HepG2 (cell line): ENCODE results near the gene TSPAN5. TPM values are rescaled to one million over a fixed set of nuclear protein-coding genes. Genes with fewer than 3 reads are reported as not detected.

Experiments
- ATAC-seq: fragments of 200-7000 bp; cut with Tn5 transposase; 3 replicates; pipeline ENCODE4 v1.9.1; 2020; ENCODE audit warnings: mild to moderate bottlenecking, moderate library complexity
- BruUV-seq: library from RNA; stranded (reverse); fragments of 400-500 nt; replicated peaks from 2 replicates; lab custom pipeline; 2021; lab: Mats Ljungman, UMichigan
- CTCF ChIA-PET: fragments of 300-600 bp; formaldehyde crosslinking; extraction: SDS; loops from one replicate; lab custom pipeline; 2021; ENCODE audit warnings: low total read pairs, inconsistent platforms, low intra/inter-chr PET ratio; lab: Yijun Ruan, JAX
- POLR2A ChIA-PET: fragments of 350-600 bp; sonication (Branson Sonifier 250); formaldehyde crosslinking; loops from one replicate; lab custom pipeline; 2020; ENCODE audit warnings: antibody characterized with exemption, inconsistent platforms; lab: Yijun Ruan, JAX
- DNase-seq: peaks from one replicate; pipeline ENCODE4 v3.0.0-alpha.2; 2015; ENCODE audit warnings: low spot score
- FAIRE-seq: peaks from 3 replicates; lab custom pipeline; 2011; peaks lifted over from hg19 to GRCh38; lab: Jason Lieb, UNC
- H2AFZ ChIP-seq: one replicate; pipeline ENCODE4 v1.6.1; 2011; ENCODE audit warnings: low read length, inconsistent platforms
- H3K27ac ChIP-seq: fragments of 300-600 bp; 3 replicates; pipeline ENCODE4 v1.8.0; 2011; ENCODE audit warnings: mixed run types, mild to moderate bottlenecking, mixed read lengths, low read length, inconsistent platforms; ENCODE audit not compliant: insufficient read depth; ENCODE audit errors: extremely low read length
- H3K27me3 ChIP-seq, 2 experiments: fragments of 200-600 bp in 1 of 2; 2 replicates in 1 of 2; 3 replicates in 1 of 2; pipeline versions ENCODE4 v1.6.0 to v1.8.0; 2011; ENCODE audit warnings: low read length in 2 of 2, mild to moderate bottlenecking in 2 of 2, moderate library complexity in 2 of 2, inconsistent platforms in 1 of 2; ENCODE audit not compliant: insufficient read depth in 2 of 2, control insufficient read depth in 1 of 2
- H3K36me3 ChIP-seq, 2 experiments: fragments of 200-600 bp in 1 of 2; replicated peaks in 1 of 2; 2 replicates in 1 of 2; 3 replicates in 1 of 2; pipeline versions ENCODE4 v1.5.1 to v1.8.0; 2011; ENCODE audit warnings: low read length in 2 of 2, inconsistent platforms in 1 of 2; ENCODE audit not compliant: insufficient read depth in 2 of 2, control insufficient read depth in 1 of 2
- H3K4me1 ChIP-seq: 2 replicates; pipeline ENCODE4 v1.5.1; 2012; ENCODE audit warnings: low read length, inconsistent platforms; ENCODE audit not compliant: insufficient read depth
- H3K4me2 ChIP-seq: 2 replicates; pipeline ENCODE4 v1.6.0; 2011; ENCODE audit warnings: low read depth, low read length, inconsistent platforms
- H3K4me3 ChIP-seq, 3 experiments: fragments of 200-600 bp in 1 of 3; sonication (generic), shearing (Covaris generic) in 1 of 3; replicated peaks in 1 of 3; 2 replicates each; pipeline ENCODE4 v1.5.1; 2011 to 2016; ENCODE audit warnings: low read length in 3 of 3, inconsistent platforms in 2 of 3, low read depth in 2 of 3, mild to moderate bottlenecking in 2 of 3, control low read depth in 1 of 3, mixed read lengths in 1 of 3; ENCODE audit not compliant: insufficient read depth in 1 of 3
- H3K79me2 ChIP-seq: one replicate; pipeline ENCODE4 v1.6.1; 2011; ENCODE audit warnings: low read length, inconsistent platforms; ENCODE audit not compliant: insufficient read depth
- H3K9ac ChIP-seq: 2 replicates; pipeline ENCODE4 v1.6.0; 2011; ENCODE audit warnings: mild to moderate bottlenecking, low read depth, low read length, inconsistent platforms; ENCODE audit not compliant: insufficient read depth
- H3K9me3 ChIP-seq: 2 replicates; pipeline ENCODE4 v1.5.1; 2012; ENCODE audit warnings: mild to moderate bottlenecking, low read length
- H4K20me1 ChIP-seq: 2 replicates; pipeline ENCODE4 v1.6.0; 2011; ENCODE audit warnings: inconsistent platforms, mild to moderate bottlenecking, low read length, moderate library complexity; ENCODE audit not compliant: insufficient read depth
- AGO2 ChIP-seq: fragments of 200-400 bp; formaldehyde crosslinking; optimal IDR thresholded peaks from 2 replicates; pipeline ENCODE3; 2017; ENCODE audit warnings: mild to moderate bottlenecking, low read depth, low read length, moderate library complexity
- ARID3A ChIP-seq: IDR thresholded peaks from 2 replicates; pipeline ENCODE4 v1.6.1; 2012; ENCODE audit warnings: low read depth, low read length, improper control_type of control experiment
- SCMH1 ChIP-seq: sonication (generic); formaldehyde crosslinking; IDR thresholded peaks from 2 replicates; pipeline ENCODE4 v1.9.0; 2021; ENCODE audit warnings: missing genetic modification reagents, mild to moderate bottlenecking, borderline replicate concordance
- SKIL ChIP-seq: sonication (generic); formaldehyde crosslinking; IDR thresholded peaks from 2 replicates; pipeline ENCODE4 v1.8.0; 2022; ENCODE audit warnings: missing genetic modification reagents, mild to moderate bottlenecking, moderate library complexity, borderline replicate concordance
- SOX13 ChIP-seq, 3 experiments: fragments of 450-650 bp in 1 of 3; sonication (generic) in 1 of 3; formaldehyde crosslinking in 1 of 3; IDR thresholded peaks in 2 of 3; conservative IDR thresholded peaks in 1 of 3; 2 replicates each; pipeline versions ENCODE4 v1.5.0 to v1.6.1; 2016 to 2020; ENCODE audit warnings: antibody characterized with exemption in 1 of 3, mild to moderate bottlenecking in 1 of 3, missing compliant biosample characterization in 1 of 3, missing genetic modification reagents in 1 of 3, moderate library complexity in 1 of 3
- STAT6 ChIP-seq: sonication (generic); formaldehyde crosslinking; IDR thresholded peaks from 2 replicates; pipeline ENCODE4 v1.4.0; 2020; ENCODE audit warnings: missing genetic modification reagents, mild to moderate bottlenecking, borderline replicate concordance
- TAF1 ChIP-seq: sonication (generic); formaldehyde crosslinking; IDR thresholded peaks from 2 replicates; pipeline ENCODE4 v1.4.0; 2020; ENCODE audit warnings: missing genetic modification reagents
- ZBTB42 ChIP-seq: sonication (generic); formaldehyde crosslinking; IDR thresholded peaks from 2 replicates; pipeline ENCODE4 v1.5.0; 2020; ENCODE audit warnings: mild to moderate bottlenecking, missing genetic modification reagents
- ZNF331 ChIP-seq: sonication (generic); formaldehyde crosslinking; IDR thresholded peaks from 2 replicates; pipeline ENCODE4 v1.4.0; 2020; ENCODE audit warnings: missing genetic modification reagents
- ZNF577 ChIP-seq: sonication (generic); formaldehyde crosslinking; IDR thresholded peaks from 2 replicates; pipeline ENCODE4 v1.4.0; 2020; ENCODE audit warnings: mild to moderate bottlenecking, low read depth, missing genetic modification reagents, borderline replicate concordance
- WGBS: methylation state at CpG from one replicate; pipeline ENCODE4 v1.1.6; 2017; ENCODE audit warnings: low lambda C conversion rate; 5-methylcytosine and 5-hydroxymethylcytosine counted together
- in situ Hi-C: cut with HindIII; loops from 2 replicates; pipeline ENCODE4 v1.10.0; 2017; ENCODE audit warnings: low pct_unique_long_range_greater_than_20kb; ENCODE audit not compliant: extremely low pct_ligation_motif_present
- intact Hi-C: fragments of 100-400 bp; cut with micrococcal nuclease; formaldehyde crosslinking; loops from one replicate; pipeline ENCODE4 v1.10.0; 2022; ENCODE audit not compliant: unreplicated experiment
- polyA plus RNA-seq, 8 experiments: library from polyadenylated mRNA; depleted of rRNA in 3 of 8; stranded (reverse) in 7 of 8; unstranded in 1 of 8; fragments of >200 nt; fragmentation: Illumina TruSeq in 4 of 8; extraction: Trizol in 4 of 8; gene quantifications; 2 replicates each; pipeline versions ENCODE4 v1.2.1 to v1.2.3, GENCODE V29; 2011 to 2016; ENCODE audit warnings: low read depth in 4 of 8, missing spikeins in 1 of 8, mixed read lengths in 1 of 8; ENCODE audit not compliant: insufficient read depth in 1 of 8
- total RNA-seq, 5 experiments: library from RNA; depleted of rRNA; stranded (reverse); fragments of >200 nt; fragmentation: Illumina TruSeq; extraction: Trizol; gene quantifications; 2 replicates each; pipeline ENCODE4 v1.2.3, GENCODE V29; 2016; ENCODE audit warnings: low read depth in 1 of 5

TSPAN5 gene
- total and polyA plus RNA-seq, 2 of the 13 experiments (the other 11 are each of a cell fraction or from before 2014, with no cell fraction given): 0.20 to 0.53 TPM

DNA sequence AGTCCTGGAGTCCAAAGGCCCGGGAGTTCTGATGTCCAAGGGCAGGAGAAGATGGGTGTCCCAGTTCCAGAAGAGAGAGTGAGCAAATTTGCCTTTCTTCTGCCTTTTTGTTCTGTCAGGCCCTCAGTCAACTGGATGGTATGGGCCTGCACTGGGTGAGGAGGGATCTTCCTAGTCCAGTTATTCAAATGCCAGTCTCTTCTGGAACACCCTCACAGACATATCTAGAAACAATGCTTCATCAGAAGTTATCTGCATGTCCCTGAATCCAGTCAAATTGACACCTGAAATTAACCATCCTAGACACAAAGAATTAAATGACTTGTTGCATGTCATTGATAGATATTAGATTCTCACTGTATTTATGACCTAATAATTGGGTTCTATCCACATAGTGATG lies 48.5 kb upstream of the TSPAN5 start (continued):
- TF ChIP-seq STAT6 (CRISPR knock-in tag): no peak
- no peak for TF ChIP-seq ARID3A
- no peak for TF ChIP-seq SCMH1 (CRISPR knock-in tag)
- TF ChIP-seq TAF1: no peak
- TF ChIP-seq ZNF331: no peak

- Histone ChIP-seq H3K4me2 (no peak overlapping the region), H4K20me1 (no peaks in the 10 kb centered on the region), H3K9me3 (peaks cover 10% of the 10 kb centered on the region; the same call in 1 of the 2 replicates), H3K4me1 (no peaks in the 10 kb centered on the region), H2AFZ (no peak overlapping the region), H3K4me3 (no peak overlapping the region), H3K36me3 (no peaks in the 10 kb centered on the region), H3K79me2 (no peaks in the 10 kb centered on the region)
- no TSS peak for BruUV-seq
- POLR2A ChIA-PET: no interaction called here
- 21% methylated on average over 4 of the region's 4 CpGs for WGBS
- CTCF ChIA-PET: no interaction called here
- intact Hi-C loops (no loop called here), in situ Hi-C loops (no loop called here)
- no peak for FAIRE-seq
- TF ChIP-seq ZBTB42 (no peak), ZNF577 (CRISPR knock-in tag) (no peak), SOX13 (IDR thresholded peaks at IDR 0.05) (no peak), SOX13 (CRISPR knock-in tag; conservative IDR thresholded peaks at IDR 0.05 in 1 of 2, IDR thresholded peaks at IDR 0.05 in 1 of 2) (no peak), AGO2 (no peak), SKIL (CRISPR knock-in tag) (no peak)
- TF ChIP-seq, all 625 proteins: peak for 0
- Histone ChIP-seq H3K9ac (no peak overlapping the region), H3K27me3 (no peaks in the 10 kb centered on the region), H3K27ac (no peak overlapping the region)
- ATAC-seq: no peak
- no peak for DNase-seq
Measured at GRCh38 chr4:98706200-98706813, 47.9 kb upstream of the TSPAN5 start.
